RPMI7951 (cell line): Measurements from ENCODE around the gene GABRQ. TPM values are rescaled to one million over a fixed set of nuclear protein-coding genes. Genes with fewer than 3 reads are reported as not detected.

ENCODE experiments used
- DNase-seq: peaks from one replicate; pipeline ENCODE4 v3.0.0-alpha.2; 2012; ENCODE audit warnings: low read depth
- total RNA-seq: library from RNA; depleted of rRNA; stranded (reverse); fragments of >200 nt; shearing (Covaris generic); gene quantifications from 2 replicates; pipeline ENCODE4 v1.2.3, GENCODE V29; 2014; rRNA removed

The GABRQ gene
- 2.3 and 2.7 TPM in 2 replicates for total RNA-seq

DNA sequence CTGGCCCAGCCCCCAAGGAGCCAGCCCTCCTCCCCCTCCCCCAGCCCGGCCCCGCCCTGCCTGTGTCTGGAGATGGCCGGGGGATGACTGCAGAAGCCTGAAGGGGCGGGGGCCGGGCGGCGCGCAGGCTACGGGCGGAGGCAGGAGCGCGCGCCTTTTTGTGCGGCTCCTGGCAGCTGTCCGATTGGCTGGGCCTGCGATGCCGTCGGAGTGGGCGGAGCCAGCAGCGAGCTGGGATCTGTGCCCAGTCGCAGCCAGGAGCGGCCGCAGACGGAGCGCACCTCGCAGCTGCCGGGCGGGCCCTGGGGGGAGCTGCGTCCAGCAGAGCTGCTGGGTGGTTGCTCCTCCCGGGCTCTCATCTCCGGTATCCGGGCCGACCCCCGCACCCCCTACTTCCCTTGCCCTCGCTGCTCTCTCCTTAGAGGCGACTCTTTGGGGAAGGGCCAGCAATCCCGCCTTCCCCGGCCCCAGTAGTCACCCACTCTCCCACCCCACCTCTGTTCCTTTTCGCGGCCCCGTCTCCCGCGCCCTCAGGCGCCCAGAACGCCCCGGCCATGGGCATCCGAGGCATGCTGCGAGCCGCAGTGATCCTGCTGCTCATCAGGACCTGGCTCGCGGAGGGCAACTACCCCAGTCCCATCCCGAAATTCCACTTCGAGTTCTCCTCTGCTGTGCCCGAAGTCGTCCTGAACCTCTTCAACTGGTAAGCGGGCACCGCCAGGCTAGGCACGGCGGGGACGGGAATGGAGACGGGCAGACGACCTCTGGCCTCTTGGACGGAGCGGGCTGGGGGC lies at the start of gene GABRQ:
TSS of gene GABRQ (plus strand) at position 247 of the 794 bp plus-strand sequence. CDS start at position 555, 308 bp downstream.
- peak; percentile 74 for DNase-seq

DNA sequence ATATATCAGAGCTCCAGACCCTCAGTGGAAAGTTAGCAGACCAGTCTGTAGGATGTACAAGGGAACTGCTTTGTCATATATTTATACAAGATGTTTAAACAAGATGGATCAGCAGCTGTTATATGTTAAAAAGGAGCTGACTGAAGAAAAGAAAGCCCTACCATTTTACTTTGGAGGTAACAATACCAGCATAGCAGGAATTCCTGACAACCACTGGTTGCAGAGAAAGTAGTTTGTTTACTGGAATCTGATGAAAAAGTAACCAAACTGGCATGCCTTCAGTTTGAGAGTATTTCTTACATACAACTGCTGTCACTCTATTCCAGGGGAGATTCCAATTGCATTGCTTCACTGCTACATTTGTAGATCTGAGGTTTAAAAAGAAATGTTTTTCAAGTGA lies 49.5 kb upstream of the GABRQ start:
- DNase-seq, result peak; percentile 17

GRCh38 chrX:152600853-152601633 lies 36.7 kb upstream of the GABRQ start:
- peak; percentile 25 for DNase-seq

GRCh38 chrX:152601848-152602616 lies 35.7 kb upstream of the GABRQ start:
- peak; percentile 73 for DNase-seq

- no peak for DNase-seq
Observed at GRCh38 chrX:152614791-152615190, 22.9 kb upstream of the GABRQ start.

GRCh38 chrX:152619897-152620296 lies 17.8 kb upstream of the GABRQ start:
- peak; percentile 9 for DNase-seq

- peak; percentile 26 for DNase-seq
Observed at GRCh38 chrX:152632445-152633097, 5.1 kb upstream of the GABRQ start.

DNA sequence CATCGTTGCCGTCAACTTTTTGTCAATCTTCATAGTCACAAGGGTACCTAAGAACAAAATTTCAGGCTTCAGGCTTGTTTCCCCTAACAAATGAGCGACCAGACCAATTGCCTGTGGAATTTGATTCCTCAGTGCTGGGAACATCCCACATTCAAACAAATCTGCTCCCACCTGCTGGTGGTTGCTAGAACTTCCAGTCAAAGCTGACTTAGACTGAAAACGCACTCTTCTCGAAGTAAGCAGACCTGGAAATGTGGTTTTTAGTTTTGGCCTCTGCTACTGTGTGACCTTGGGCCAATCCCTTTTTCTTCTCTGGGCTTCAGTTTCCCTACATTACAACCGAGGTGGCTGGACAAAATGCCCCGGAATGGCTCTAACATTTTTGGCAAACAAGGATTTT lies 1.8 kb upstream of the GABRQ start:
- DNase-seq, result peak; percentile 54

GRCh38 chrX:152638443-152638904 lies 779 bp downstream of the GABRQ start:
- no peak for DNase-seq

GRCh38 chrX:152639426-152639825 lies 1.7 kb downstream of the GABRQ start:
- no peak for DNase-seq

GRCh38 chrX:152640034-152640818 lies 2.5 kb downstream of the GABRQ start:
- DNase-seq, result peak; percentile 69

DNA sequence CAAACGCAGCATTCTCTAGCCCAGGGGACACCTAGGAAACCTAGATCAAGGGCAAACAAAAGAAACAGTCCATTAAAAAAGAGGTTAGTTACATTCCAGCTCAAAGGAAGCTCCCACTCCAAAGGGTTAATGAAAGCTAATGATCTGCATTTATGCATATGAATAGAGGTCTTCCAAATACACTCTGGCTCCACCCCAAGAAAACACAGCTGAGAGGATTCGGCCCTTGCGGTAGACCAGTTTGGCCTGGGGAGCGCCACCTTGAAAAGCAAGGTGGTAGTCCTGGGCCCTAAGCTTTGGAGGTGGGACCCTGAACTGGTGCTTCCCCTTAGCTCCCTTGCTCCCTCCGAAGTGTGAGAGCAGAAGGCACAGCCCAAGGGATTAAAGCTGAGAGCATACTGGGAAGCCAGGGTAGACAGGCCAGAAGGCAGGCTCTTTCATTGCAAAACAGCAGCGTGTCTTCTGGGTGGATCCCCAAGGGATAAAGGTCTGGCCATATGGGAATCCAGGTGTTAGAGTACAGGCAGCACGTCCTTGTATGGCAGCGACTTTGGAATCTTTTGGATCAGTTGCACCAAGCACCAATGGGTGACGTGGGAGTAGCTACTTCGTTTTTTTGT lies 3.7 kb downstream of the GABRQ start:
- no peak for DNase-seq

- DNase-seq, result no peak
Observed at GRCh38 chrX:152641996-152642395, 4.3 kb downstream of the GABRQ start.

- DNase-seq, result no peak
Observed at GRCh38 chrX:152642931-152643564, 5.4 kb downstream of the GABRQ start.

DNA sequence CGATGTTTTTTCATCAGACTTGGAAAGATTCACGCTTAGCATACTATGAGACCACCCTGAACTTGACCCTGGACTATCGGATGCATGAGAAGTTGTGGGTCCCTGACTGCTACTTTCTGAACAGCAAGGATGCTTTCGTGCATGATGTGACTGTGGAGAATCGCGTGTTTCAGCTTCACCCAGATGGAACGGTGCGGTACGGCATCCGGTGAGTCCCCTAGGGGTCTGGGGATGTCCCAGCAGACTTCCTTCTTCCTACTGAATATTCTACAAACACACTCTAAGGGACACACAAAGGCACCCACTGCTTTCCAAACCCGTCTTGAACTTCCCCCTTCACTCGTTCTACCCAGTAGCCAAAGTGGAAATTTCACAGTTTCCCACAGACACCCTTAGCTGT lies 9.3 kb downstream of the GABRQ start:
- no peak for DNase-seq

DNA sequence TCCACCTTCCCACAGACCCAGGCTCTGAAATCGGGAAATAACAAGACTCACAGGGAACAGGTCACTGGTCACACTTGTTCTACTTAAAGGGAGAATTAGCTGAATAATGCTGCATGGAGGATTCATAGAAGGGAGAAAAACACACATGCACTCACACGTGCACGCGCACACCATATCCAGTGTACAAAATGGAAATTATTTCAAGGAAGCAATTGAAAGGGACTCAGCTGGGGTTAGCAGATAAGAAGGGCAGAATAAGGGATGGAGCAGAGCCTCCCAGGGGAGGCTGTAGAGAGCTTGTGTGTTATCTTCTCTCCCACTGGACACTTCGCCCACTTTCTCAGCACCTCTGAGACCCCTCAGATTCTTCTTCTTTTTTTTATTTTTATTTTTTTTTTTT lies 10.3 kb downstream of the GABRQ start:
- no peak for DNase-seq

DNA sequence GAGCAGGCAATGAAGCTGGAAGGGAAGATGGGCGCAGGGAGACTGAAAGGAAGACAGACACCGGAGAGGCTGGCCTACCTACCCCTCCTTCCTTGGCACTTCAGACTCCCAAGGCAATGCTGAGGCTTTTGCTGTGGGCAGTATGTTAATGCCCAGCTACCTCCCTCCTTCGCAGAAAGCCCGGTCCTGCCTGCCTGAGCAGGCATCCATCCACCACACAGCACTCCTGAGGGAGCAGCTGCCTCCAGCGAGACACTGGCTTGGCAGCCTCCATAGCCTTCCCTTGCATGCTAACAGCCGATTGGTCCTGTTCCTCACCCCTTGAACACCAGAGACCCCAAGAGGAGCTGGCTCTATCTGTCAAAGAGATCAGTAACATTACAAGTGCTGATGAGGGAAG lies 14.4 kb downstream of the GABRQ start:
- no peak for DNase-seq

DNA sequence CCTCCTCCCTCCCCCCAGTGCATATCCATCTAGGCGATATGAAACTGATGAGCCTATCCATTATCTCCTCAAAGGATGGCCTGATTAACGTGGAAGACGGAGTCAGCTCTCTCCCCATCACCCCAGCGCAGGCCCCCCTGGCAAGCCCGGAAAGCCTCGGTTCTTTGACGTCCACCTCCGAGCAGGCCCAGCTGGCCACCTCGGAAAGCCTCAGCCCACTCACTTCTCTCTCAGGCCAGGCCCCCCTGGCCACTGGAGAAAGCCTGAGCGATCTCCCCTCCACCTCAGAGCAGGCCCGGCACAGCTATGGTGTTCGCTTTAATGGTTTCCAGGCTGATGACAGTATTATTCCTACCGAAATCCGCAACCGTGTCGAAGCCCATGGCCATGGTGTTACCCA lies 14.8 kb downstream of the GABRQ start:
- no peak for DNase-seq

DNA sequence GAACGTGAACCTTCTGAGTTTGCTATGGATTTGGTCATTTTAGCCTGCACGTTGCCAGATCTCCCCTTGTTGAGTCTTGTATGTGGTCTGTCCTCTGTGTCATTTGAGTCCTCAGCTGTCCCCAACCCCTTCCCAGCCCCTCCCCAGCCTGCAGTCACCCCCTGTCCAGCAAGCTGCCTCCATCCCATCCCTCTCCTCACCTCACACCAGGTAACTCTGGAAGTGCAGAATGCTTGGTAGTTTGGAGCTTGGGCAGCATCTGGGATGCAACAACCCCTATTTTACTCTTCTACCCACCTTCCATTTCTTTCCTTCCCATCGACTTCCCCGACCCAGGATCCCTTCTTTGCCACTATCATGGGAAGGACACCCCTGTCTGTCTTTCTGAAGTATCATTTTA lies 18.4 kb downstream of the GABRQ start:
- DNase-seq, result no peak

GRCh38 chrX:152656890-152657289 lies 19.2 kb downstream of the GABRQ start:
- DNase-seq, result no peak
